Neural cell (in vitro differentiated cells): Measurements from ENCODE around the gene RIPPLY3. TPM values are rescaled to one million over a fixed set of nuclear protein-coding genes. Genes with fewer than 3 reads are reported as not detected.

Source experiments
- H2AFZ ChIP-seq: fragments of 200-600, 300-800 bp; sonication (generic), shearing (Covaris generic); 2 replicates; pipeline ENCODE4 v1.6.0; 2014; ENCODE audit warnings: low read depth, mild to moderate bottlenecking, antibody characterized with exemption, low read length, moderate library complexity
- H3F3A ChIP-seq: fragments of 200-600 bp; shearing (Covaris generic); 2 replicates; pipeline ENCODE4 v1.6.1; 2016; ENCODE audit warnings: mild to moderate bottlenecking, moderate library complexity, mixed read lengths, antibody characterized with exemption, low read length; ENCODE audit not compliant: insufficient read depth, poor library complexity, severe bottlenecking
- H3K27ac ChIP-seq: fragments of 200-600, 300-800 bp; sonication (generic), shearing (Covaris generic); 2 replicates; pipeline ENCODE4 v1.5.1; 2014; ENCODE audit warnings: mild to moderate bottlenecking, low read length, moderate library complexity
- H3K27me3 ChIP-seq: fragments of 300-800, 200-600 bp; sonication (generic), shearing (Covaris generic); 2 replicates; pipeline ENCODE4 v1.6.0; 2014; ENCODE audit warnings: mild to moderate bottlenecking, low read depth, low read length, moderate library complexity; ENCODE audit not compliant: insufficient read depth
- H3K36me3 ChIP-seq: fragments of 300-800, 200-600 bp; sonication (generic), shearing (Covaris generic); 2 replicates; pipeline ENCODE4 v1.5.1; 2014; ENCODE audit warnings: mild to moderate bottlenecking, antibody characterized with exemption, low read length, moderate library complexity; ENCODE audit not compliant: insufficient read depth
- H3K4me2 ChIP-seq: fragments of 300-800, 200-600 bp; sonication (generic), shearing (Covaris generic); 2 replicates; pipeline ENCODE4 v1.6.0; 2014; ENCODE audit warnings: mild to moderate bottlenecking, low read length
- H3K4me3 ChIP-seq: fragments of 300-800, 200-600 bp; sonication (generic), shearing (Covaris generic); 2 replicates; pipeline ENCODE4 v1.5.1; 2014; ENCODE audit warnings: mild to moderate bottlenecking, low read length, moderate library complexity
- H3K79me2 ChIP-seq: fragments of 200-600 bp; shearing (Covaris generic); replicated peaks from 2 replicates; pipeline ENCODE4 v1.6.0; 2014; ENCODE audit warnings: mild to moderate bottlenecking, low read length, moderate library complexity; ENCODE audit not compliant: insufficient read depth
- H3K9ac ChIP-seq: fragments of 300-800, 200-600 bp; sonication (generic), shearing (Covaris generic); 2 replicates; pipeline ENCODE4 v1.6.1; 2016; ENCODE audit warnings: mild to moderate bottlenecking, low read length, mixed read lengths
- H3K9me2 ChIP-seq: fragments of 200-600 bp; shearing (Covaris generic); 2 replicates; pipeline ENCODE4 v1.6.1; 2016; ENCODE audit warnings: mild to moderate bottlenecking, low read length, mixed read lengths; ENCODE audit not compliant: insufficient read depth
- H3K9me3 ChIP-seq: fragments of 200-600, 300-800 bp; sonication (generic), shearing (Covaris generic); 2 replicates; pipeline ENCODE4 v1.6.1; 2016; ENCODE audit warnings: mild to moderate bottlenecking, mixed run types, low read length, moderate library complexity, mixed read lengths
- H4K20me1 ChIP-seq: fragments of 200-600 bp; shearing (Covaris generic); 2 replicates; pipeline ENCODE4 v1.6.1; 2016; ENCODE audit warnings: mild to moderate bottlenecking, mixed run types; ENCODE audit not compliant: insufficient read depth
- EP300 ChIP-seq: fragments of 450-650 bp; conservative IDR thresholded peaks from 2 replicates; pipeline ENCODE4 v1.6.1; 2014; ENCODE audit warnings: antibody characterized with exemption, mild to moderate bottlenecking, moderate library complexity; ENCODE audit not compliant: poor library complexity, severe bottlenecking
- EZH2 ChIP-seq: fragments of 200-600, 300-800 bp; shearing (Covaris generic), sonication (generic); IDR thresholded peaks from 2 replicates; pipeline ENCODE4 v1.6.1; 2014; ENCODE audit warnings: antibody characterized with exemption, low read length, borderline replicate concordance, mild to moderate bottlenecking; ENCODE audit not compliant: insufficient read depth, poor library complexity, severe bottlenecking
- MXI1 ChIP-seq: fragments of 450-650 bp; conservative IDR thresholded peaks from 2 replicates; pipeline ENCODE4 v1.6.1; 2014; ENCODE audit warnings: antibody characterized with exemption, mild to moderate bottlenecking; ENCODE audit not compliant: poor library complexity, severe bottlenecking
- POLR2AphosphoS5 ChIP-seq: IDR thresholded peaks from 2 replicates; pipeline ENCODE4 v1.6.1; 2012
- RAD21 ChIP-seq: fragments of 450-650 bp; conservative IDR thresholded peaks from 2 replicates; pipeline ENCODE4 v1.6.1; 2014; ENCODE audit warnings: antibody characterized with exemption, mild to moderate bottlenecking, moderate library complexity
- SMC3 ChIP-seq: fragments of 450-650 bp; conservative IDR thresholded peaks from 2 replicates; pipeline ENCODE4 v1.6.1; 2014; ENCODE audit warnings: antibody characterized with exemption, mild to moderate bottlenecking, moderate library complexity; ENCODE audit not compliant: poor library complexity
- TAF1 ChIP-seq: IDR thresholded peaks from 2 replicates; pipeline ENCODE4 v1.6.1; 2012; ENCODE audit warnings: low read depth
- polyA plus RNA-seq: library from polyadenylated mRNA; depleted of rRNA; stranded (reverse); fragments of >200 nt; gene quantifications from 2 replicates; pipeline ENCODE4 v1.2.3, GENCODE V29; 2014
- TF ChIP-seq, protein P1 (sequence below): fragments of 450-650 bp; IDR thresholded peaks from 2 replicates; pipeline ENCODE4 v1.5.1; 2014; ENCODE audit warnings: antibody characterized with exemption, mild to moderate bottlenecking, moderate library complexity; ENCODE audit not compliant: poor library complexity, severe bottlenecking
- TF ChIP-seq, protein P2 (sequence below): IDR thresholded peaks from 2 replicates; pipeline ENCODE4 v1.6.1; 2012; ENCODE audit warnings: borderline replicate concordance

RIPPLY3 gene
- polyA plus RNA-seq, 1 donor from 2014 or later = 0.24 TPM

DNA sequence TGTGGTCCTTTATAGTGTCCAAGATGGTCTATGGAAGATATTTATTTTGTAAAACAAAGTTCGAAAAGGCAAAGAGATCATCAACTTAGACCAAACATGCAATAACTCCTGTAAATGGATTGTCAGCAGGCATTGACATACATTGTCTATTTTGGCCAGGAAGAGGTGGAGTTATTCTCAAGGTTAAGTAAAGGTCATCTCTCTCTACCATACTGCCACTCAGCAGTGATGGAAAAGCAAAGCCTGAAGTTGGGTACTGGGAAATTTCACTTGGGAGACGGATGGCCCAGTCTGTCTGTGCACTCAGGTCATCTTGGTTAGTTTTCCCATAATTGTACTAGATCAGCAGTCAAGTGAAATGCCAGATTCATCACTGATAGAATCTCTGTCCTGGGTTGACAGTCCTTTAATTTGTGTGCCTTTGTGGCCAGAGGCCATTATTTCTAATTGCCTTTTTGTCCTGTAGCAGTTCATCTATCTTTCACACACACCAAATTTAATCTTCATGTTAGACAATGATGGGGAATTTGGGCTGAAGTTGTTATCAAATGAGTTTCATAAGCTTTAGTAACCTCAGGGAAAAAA, 48.9 kb downstream of the RIPPLY3 start:
- TF ChIP-seq POLR2AphosphoS5 (no peak), EP300 (no peak), SMC3 (no peak), MXI1 (no peak), TAF1 (no peak)
- TF ChIP-seq, protein P1, sequence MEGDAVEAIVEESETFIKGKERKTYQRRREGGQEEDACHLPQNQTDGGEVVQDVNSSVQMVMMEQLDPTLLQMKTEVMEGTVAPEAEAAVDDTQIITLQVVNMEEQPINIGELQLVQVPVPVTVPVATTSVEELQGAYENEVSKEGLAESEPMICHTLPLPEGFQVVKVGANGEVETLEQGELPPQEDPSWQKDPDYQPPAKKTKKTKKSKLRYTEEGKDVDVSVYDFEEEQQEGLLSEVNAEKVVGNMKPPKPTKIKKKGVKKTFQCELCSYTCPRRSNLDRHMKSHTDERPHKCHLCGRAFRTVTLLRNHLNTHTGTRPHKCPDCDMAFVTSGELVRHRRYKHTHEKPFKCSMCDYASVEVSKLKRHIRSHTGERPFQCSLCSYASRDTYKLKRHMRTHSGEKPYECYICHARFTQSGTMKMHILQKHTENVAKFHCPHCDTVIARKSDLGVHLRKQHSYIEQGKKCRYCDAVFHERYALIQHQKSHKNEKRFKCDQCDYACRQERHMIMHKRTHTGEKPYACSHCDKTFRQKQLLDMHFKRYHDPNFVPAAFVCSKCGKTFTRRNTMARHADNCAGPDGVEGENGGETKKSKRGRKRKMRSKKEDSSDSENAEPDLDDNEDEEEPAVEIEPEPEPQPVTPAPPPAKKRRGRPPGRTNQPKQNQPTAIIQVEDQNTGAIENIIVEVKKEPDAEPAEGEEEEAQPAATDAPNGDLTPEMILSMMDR = no peak
- no peak overlapping the region for H3K9ac ChIP-seq
- no peaks in the 10 kb centered on the region for H3K9me3 ChIP-seq
- no peaks in the 10 kb centered on the region for H3K79me2 ChIP-seq
- H3K4me3 ChIP-seq = no peak overlapping the region
- H3K4me2 ChIP-seq = no peak overlapping the region
- H3K36me3 ChIP-seq = no peaks in the 10 kb centered on the region
- no peak overlapping the region for H2AFZ ChIP-seq
- no peaks in the 10 kb centered on the region for H3K27me3 ChIP-seq
- H4K20me1 ChIP-seq = no peaks in the 10 kb centered on the region
- no peak overlapping the region for H3K27ac ChIP-seq
- no peaks in the 10 kb centered on the region for H3K9me2 ChIP-seq
- H3F3A ChIP-seq = no peaks in the 10 kb centered on the region

DNA sequence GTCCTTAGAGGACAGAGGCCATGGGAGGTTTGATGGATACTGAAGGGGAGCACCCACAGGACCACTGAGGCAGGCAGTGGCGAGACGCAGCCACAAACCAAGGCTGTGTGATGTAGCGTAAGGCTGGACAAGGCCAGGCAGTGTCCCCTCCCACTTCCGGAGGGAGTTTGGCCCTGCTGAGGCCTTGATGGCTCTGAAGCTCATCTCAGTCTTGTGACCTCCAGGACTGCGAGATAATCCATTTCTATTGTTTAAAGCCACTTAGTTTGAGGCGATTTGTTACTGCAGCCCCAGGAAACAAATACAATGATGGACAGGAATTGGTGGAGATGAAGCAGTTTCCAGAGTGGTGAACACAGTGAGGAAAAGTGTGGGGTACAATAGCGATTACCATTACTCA, 51.1 kb downstream of the RIPPLY3 start:
- no peak for TF ChIP-seq SMC3
- H3K9ac ChIP-seq = no peak overlapping the region
- no peaks in the 10 kb centered on the region for H3K9me2 ChIP-seq
- H3K79me2 ChIP-seq = no peaks in the 10 kb centered on the region
- peaks cover 5% of the 10 kb centered on the region for H3F3A ChIP-seq
- H3K27me3 ChIP-seq = no peaks in the 10 kb centered on the region
- H3K4me2 ChIP-seq = no peak overlapping the region
- H3K27ac ChIP-seq = no peak overlapping the region
- H4K20me1 ChIP-seq = no peaks in the 10 kb centered on the region
- H2AFZ ChIP-seq = no peak overlapping the region
- H3K4me3 ChIP-seq = no peak overlapping the region
- H3K9me3 ChIP-seq = no peaks in the 10 kb centered on the region
- H3K36me3 ChIP-seq = no peaks in the 10 kb centered on the region

DNA sequence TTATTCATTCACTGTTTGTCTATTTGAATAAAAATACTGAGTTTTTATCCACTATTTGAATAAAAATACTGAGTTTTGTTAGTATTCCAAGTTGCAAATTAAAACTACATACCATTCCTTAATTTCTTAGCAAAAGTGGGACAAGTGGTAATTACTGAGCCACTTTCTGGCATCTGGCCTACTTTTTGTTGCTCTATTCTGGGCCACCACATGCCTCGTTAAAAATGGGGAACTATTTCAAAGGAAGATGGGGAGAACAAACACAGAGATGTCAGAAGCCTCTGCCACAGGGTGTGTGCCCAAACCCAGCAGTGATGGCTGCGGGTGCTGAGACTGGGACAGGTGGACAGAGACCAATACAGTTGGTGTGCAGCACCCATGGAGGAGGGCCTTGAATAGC, 51.8 kb downstream of the RIPPLY3 start:
- Histone ChIP-seq H3K9me2 (no peaks in the 10 kb centered on the region), H3K27ac (no peak overlapping the region), H2AFZ (no peak overlapping the region), H3K36me3 (no peaks in the 10 kb centered on the region), H3F3A (peaks cover 5% of the 10 kb centered on the region), H3K4me2 (no peak overlapping the region), H3K4me3 (no peak overlapping the region), H3K79me2 (no peaks in the 10 kb centered on the region), H4K20me1 (no peaks in the 10 kb centered on the region), H3K27me3 (no peaks in the 10 kb centered on the region), H3K9me3 (no peaks in the 10 kb centered on the region), H3K9ac (no peak overlapping the region)
- TF ChIP-seq TAF1 (no peak), EP300 (no peak), EZH2 (no peak), RAD21 (no peak), MXI1 (no peak), POLR2AphosphoS5 (no peak), SMC3 (no peak)
- TF ChIP-seq, protein P1 = no peak
- TF ChIP-seq, protein P2, sequence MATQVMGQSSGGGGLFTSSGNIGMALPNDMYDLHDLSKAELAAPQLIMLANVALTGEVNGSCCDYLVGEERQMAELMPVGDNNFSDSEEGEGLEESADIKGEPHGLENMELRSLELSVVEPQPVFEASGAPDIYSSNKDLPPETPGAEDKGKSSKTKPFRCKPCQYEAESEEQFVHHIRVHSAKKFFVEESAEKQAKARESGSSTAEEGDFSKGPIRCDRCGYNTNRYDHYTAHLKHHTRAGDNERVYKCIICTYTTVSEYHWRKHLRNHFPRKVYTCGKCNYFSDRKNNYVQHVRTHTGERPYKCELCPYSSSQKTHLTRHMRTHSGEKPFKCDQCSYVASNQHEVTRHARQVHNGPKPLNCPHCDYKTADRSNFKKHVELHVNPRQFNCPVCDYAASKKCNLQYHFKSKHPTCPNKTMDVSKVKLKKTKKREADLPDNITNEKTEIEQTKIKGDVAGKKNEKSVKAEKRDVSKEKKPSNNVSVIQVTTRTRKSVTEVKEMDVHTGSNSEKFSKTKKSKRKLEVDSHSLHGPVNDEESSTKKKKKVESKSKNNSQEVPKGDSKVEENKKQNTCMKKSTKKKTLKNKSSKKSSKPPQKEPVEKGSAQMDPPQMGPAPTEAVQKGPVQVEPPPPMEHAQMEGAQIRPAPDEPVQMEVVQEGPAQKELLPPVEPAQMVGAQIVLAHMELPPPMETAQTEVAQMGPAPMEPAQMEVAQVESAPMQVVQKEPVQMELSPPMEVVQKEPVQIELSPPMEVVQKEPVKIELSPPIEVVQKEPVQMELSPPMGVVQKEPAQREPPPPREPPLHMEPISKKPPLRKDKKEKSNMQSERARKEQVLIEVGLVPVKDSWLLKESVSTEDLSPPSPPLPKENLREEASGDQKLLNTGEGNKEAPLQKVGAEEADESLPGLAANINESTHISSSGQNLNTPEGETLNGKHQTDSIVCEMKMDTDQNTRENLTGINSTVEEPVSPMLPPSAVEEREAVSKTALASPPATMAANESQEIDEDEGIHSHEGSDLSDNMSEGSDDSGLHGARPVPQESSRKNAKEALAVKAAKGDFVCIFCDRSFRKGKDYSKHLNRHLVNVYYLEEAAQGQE = no peak
